ENCODE data around the gene APOC4. TPM values are rescaled to one million over a fixed set of nuclear protein-coding genes. Genes with fewer than 3 reads are reported as not detected.

APOC4 gene
- total RNA-seq, 4 donors from 2014 or later, result not detected

GRCh38 chr19:44904426-44904994, 37.5 kb upstream of the APOC4 start:
- H3K9me3 ChIP-seq, result no peaks in the 10 kb centered on the region
- WGBS, 2 donors, result 34 to 57% methylated on average over 7 to 10 of the region's 12 CpGs
- H3K27me3 ChIP-seq, result peaks cover 0 to 34% (median 5%) of the 10 kb centered on the region in 4 donors
- no peak overlapping the region for H3K27ac ChIP-seq
- peaks cover 18 to 34% (median 18%) of the 10 kb centered on the region in 3 donors for H3K4me1 ChIP-seq
- no peak overlapping the region for H3K4me3 ChIP-seq
- no peak for TF ChIP-seq POLR2A (IDR thresholded peaks at IDR 0.05)
- DNase-seq, result no peak
- intact Hi-C loops (cut with DNase I), result loop anchor here (5.0 kb wide), 1 partner anchor 48 kb away; no protein-coding TSS in a partner anchor
- H3K36me3 ChIP-seq, result peaks cover 7 to 40% (median 30%) of the 10 kb centered on the region in 3 donors

- intact Hi-C loops (cut with DNase I), result no loop called here
- DNase-seq, result no peak
- TF ChIP-seq CTCF (IDR thresholded peaks at IDR 0.05) (no peak), POLR2A (IDR thresholded peaks at IDR 0.05) (peak in 1 of 4 donors; percentile 13)
- Histone ChIP-seq H3K4me1 (peaks cover 18 to 38% (median 18%) of the 10 kb centered on the region in 3 donors), H3K4me3 (peak within 1 kb of the TSS in 3 of 4 donors; percentile 21 to 51 (median 30)), H3K9me3 (no peaks in the 10 kb centered on the region), H3K36me3 (peaks cover 7 to 29% (median 22%) of the 10 kb centered on the region in 3 donors), H3K27ac (peak within 1 kb of the TSS in 3 of 4 donors; percentile 0 to 30 (median 7)), H3K27me3 (peaks cover 0 to 34% (median 5%) of the 10 kb centered on the region in 4 donors)
- 0 to 10% methylated on average over 7 to 8 of the region's 20 CpGs for WGBS, 2 donors
Observed at GRCh38 chr19:44905437-44906160, 36.4 kb upstream of the APOC4 start, which contains the start of gene APOE. APOE (plus strand) TSS chr19:44905796; CDS start chr19:44906625, 829 bp downstream.

- H3K36me3 ChIP-seq, result peaks cover 0 to 9% (median 5%) of the 10 kb centered on the region in 3 donors
- no peak overlapping the region for H3K27ac ChIP-seq
- TF ChIP-seq POLR2A (IDR thresholded peaks at IDR 0.05), result no peak
- no peak for TF ChIP-seq CTCF (IDR thresholded peaks at IDR 0.05)
- no peak for DNase-seq
- no peaks in the 10 kb centered on the region for H3K9me3 ChIP-seq
- H3K4me3 ChIP-seq, result no peak overlapping the region
- H3K27me3 ChIP-seq, result peaks cover 0 to 34% (median 5%) of the 10 kb centered on the region in 4 donors
- H3K4me1 ChIP-seq, result peaks cover 18 to 49% (median 26%) of the 10 kb centered on the region in 3 donors
- WGBS, 2 donors, result 88 to 90% methylated on average over 4 to 11 of the region's 12 CpGs
- intact Hi-C loops (cut with DNase I), result no loop called here
Observed at GRCh38 chr19:44907613-44908012, 34.4 kb upstream of the APOC4 start.

- peaks cover 16 to 52% (median 26%) of the 10 kb centered on the region in 3 donors for H3K4me1 ChIP-seq
- H3K36me3 ChIP-seq, result peaks cover 0 to 3% (median 0%) of the 10 kb centered on the region in 3 donors
- no peak overlapping the region for H3K4me3 ChIP-seq
- peaks cover 0 to 34% (median 5%) of the 10 kb centered on the region in 4 donors for H3K27me3 ChIP-seq
- no peaks in the 10 kb centered on the region for H3K9me3 ChIP-seq
- intact Hi-C loops (cut with DNase I), result no loop called here
- 89 to 90% methylated on average over 26 to 33 of the region's 46 CpGs for WGBS, 2 donors
- no peak for DNase-seq
- TF ChIP-seq CTCF (IDR thresholded peaks at IDR 0.05), result no peak
- no peak for TF ChIP-seq POLR2A (IDR thresholded peaks at IDR 0.05)
- no peak overlapping the region for H3K27ac ChIP-seq
Observed at GRCh38 chr19:44908074-44908835, 33.8 kb upstream of the APOC4 start.

GRCh38 chr19:44908836-44909261, 33.2 kb upstream of the APOC4 start:
- Histone ChIP-seq H3K4me3 (no peak overlapping the region), H3K36me3 (no peaks in the 10 kb centered on the region), H3K27me3 (peaks cover 0 to 34% (median 5%) of the 10 kb centered on the region in 4 donors), H3K9me3 (no peaks in the 10 kb centered on the region), H3K4me1 (peaks cover 15 to 46% (median 23%) of the 10 kb centered on the region in 3 donors), H3K27ac (no peak overlapping the region)
- intact Hi-C loops (cut with DNase I), result no loop called here
- DNase-seq, result no peak
- WGBS, 2 donors, result 96 to 100% methylated on average over 6 to 9 of the region's 44 CpGs
- TF ChIP-seq CTCF (IDR thresholded peaks at IDR 0.05) (no peak), POLR2A (IDR thresholded peaks at IDR 0.05) (no peak)
